ENCODE data around the gene HSD11B1. TPM values are rescaled to one million over a fixed set of nuclear protein-coding genes. Genes with fewer than 3 reads are reported as not detected.
A peak's percentile ranks its signal among the peaks of the same experiment; 100 is the strongest.
"Not testable (repeated sequence)": the region's sequence is repeated elsewhere in the genome, so short reads cannot be mapped to it uniquely, and the experiment has no call there.

Gene HSD11B1
- polyA plus RNA-seq, 1 donor = not detected

- no peak for DNase-seq
Observed at GRCh38 chr1:209691237-209691636, 13.4 kb upstream of the HSD11B1 start.

- no peak for DNase-seq
Observed at GRCh38 chr1:209692296-209692695, 12.3 kb upstream of the HSD11B1 start.

- DNase-seq = peak; percentile 79
Observed at GRCh38 chr1:209692745-209693504, 11.7 kb upstream of the HSD11B1 start.

- no peak for DNase-seq
Observed at GRCh38 chr1:209696673-209697072, 8.0 kb upstream of the HSD11B1 start.

GRCh38 chr1:209697126-209697525, 7.5 kb upstream of the HSD11B1 start:
- no peak for DNase-seq

GRCh38 chr1:209700686-209701085, 4.0 kb upstream of the HSD11B1 start:
- DNase-seq = not testable (repeated sequence)

- no peak for DNase-seq
Observed at GRCh38 chr1:209702832-209703231, 1.8 kb upstream of the HSD11B1 start.

GRCh38 chr1:209703834-209704504, 677 bp upstream of the HSD11B1 start:
- DNase-seq = no peak

- DNase-seq = no peak
Observed at GRCh38 chr1:209705033-209705598, 470 bp downstream of the HSD11B1 start.

GRCh38 chr1:209706622-209707021, 2.0 kb downstream of the HSD11B1 start:
- DNase-seq = no peak

GRCh38 chr1:209707308-209707707, 2.7 kb downstream of the HSD11B1 start:
- DNase-seq = no peak

GRCh38 chr1:209708297-209708696, 3.7 kb downstream of the HSD11B1 start:
- no peak for DNase-seq

GRCh38 chr1:209710093-209710492, 5.4 kb downstream of the HSD11B1 start:
- no peak for DNase-seq

GRCh38 chr1:209710847-209711246, 6.2 kb downstream of the HSD11B1 start:
- DNase-seq = no peak

GRCh38 chr1:209714338-209714737, 9.7 kb downstream of the HSD11B1 start:
- no peak for DNase-seq

- DNase-seq = no peak
Observed at GRCh38 chr1:209715314-209715713, 10.7 kb downstream of the HSD11B1 start.

GRCh38 chr1:209717818-209718217, 13.2 kb downstream of the HSD11B1 start:
- DNase-seq = no peak

- no peak for DNase-seq
Observed at GRCh38 chr1:209720326-209720725, 15.7 kb downstream of the HSD11B1 start.

GRCh38 chr1:209720826-209721225, 16.2 kb downstream of the HSD11B1 start:
- DNase-seq = no peak

- no peak for DNase-seq
Observed at GRCh38 chr1:209721323-209721722, 16.7 kb downstream of the HSD11B1 start.

GRCh38 chr1:209723265-209723664, 18.6 kb downstream of the HSD11B1 start:
- DNase-seq = no peak

- no peak for DNase-seq
Observed at GRCh38 chr1:209723756-209724693, 19.4 kb downstream of the HSD11B1 start.

All from left kidney (tissue), 2 donors.